NCI-H2107 treated with DMSO at 0.1 percent for 48 hours (cell line): ENCODE measurements around the gene AGPAT3.

Source experiments
- DNase-seq: peaks from one replicate; lab custom pipeline; 2025; ENCODE audit not compliant: unreplicated experiment; lab: John Stamatoyannopoulos, UW

The AGPAT3 gene

DNA sequence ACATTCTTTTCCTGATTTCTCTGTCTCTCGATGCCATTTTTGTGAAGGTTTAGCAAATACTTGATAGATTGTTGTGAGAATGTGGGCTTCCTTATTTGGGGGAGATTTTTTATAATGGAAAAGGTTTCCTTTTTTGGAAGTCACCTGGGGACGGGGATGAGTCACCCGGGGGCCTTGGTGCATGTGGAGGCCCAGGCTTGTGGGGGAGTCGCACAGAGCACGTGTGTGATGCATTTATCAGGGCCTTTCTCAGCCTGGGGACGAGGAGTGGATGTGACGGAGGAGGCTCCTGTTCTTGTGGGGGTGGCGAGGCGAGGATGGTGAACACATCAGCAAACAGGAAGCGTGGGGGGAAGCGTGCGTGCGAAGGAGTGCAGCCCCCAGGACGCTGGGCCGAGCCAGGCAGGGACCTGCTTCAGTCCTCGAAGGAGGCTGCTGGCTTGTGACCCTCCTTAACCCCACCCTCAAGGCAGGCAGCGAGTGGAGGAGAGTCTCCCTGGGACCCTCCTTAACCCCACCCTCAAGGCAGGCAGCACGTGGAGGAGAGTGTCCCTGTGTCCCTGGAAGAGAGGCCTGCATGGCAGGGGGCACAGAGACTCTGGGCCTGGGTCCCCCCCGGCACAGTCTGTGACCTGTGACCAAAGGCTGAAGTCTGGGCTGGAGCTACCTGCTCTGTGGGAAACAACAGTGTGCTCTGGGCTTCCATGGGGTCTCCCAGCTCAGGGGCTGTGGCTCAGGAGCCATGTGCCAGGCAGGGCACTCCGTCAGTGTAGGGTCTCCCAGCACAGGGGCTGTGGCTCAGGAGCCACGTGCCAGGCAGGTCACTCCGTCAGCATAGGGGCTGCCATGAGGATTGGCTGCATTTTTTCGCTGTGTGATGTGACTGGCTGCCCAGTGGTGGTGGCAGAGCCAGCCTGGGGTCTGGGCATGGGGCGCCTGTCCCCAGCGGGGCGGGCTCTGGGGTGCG lies 57.2 kb downstream of the AGPAT3 start:
- no peak for DNase-seq

DNA sequence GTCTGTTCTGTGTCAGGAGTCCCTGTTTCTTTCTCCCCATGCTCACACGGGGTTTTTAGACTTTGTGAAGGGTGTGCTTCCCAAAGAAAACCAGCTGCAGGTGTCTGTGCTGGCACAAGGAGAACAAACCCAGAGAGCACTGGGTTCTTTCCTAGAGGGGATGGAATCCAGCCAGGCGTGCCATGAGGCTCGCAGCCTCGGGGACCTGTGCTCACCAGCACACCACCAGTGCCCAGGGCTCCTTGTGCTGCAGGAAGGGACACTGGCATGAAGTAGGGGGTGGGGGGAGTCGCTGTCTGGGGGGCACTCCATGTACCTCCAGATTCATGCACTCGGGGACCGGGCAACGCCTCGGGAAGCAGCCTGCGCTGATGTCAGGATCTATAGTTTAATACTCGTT lies 57.9 kb downstream of the AGPAT3 start:
- DNase-seq: no peak

DNA sequence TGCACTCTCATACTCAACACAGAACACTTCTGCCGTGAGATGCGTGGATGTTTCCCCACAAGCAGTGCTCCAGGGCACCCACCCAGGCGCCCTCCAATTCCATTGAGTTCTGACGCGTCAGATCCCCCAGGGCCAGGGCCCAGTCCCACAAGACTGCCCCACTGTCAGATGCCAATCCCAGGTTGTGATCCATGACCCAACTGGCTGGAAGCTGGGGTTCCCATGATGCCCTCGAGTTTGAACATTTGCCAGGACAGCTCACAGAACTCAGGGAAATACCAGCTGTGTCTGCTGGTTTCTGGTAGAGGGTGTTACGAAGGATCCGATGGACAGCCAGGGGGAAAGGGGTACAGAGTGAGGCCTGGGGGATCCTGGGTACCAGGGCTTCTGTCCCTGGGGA lies 58.4 kb downstream of the AGPAT3 start:
- no peak for DNase-seq

DNA sequence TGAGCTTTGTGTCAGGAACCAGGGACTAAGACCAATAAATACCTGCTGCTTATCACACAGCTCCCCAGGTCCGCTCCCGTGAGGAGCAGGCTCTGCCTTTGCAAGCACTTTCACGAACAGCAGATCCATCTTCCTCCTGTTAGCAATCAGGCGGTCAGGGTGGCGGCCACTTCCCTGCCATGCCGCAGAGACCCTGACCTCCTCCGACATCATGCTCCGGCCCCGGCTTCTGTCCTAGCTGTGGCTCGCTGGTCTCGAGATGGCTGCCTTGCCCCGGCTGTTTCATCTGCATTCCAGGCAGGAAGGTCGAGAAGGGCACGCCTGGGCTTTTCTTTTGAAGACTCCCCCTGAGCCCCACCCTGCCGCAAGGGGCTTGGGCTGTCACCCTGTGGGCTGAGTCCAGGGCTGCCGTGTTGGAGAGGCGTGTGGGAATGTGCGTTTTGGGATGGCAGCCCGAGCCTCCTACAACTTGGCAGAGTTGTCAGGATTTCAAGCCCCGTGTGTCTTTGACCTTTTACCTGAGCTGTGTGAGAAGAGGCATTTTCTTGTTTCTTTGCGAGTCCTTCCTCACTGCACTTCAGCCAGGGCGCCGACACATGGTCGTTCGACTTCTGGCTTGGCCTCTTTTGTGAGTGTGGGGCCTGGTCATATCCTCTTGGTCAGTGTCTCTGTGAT lies 59.5 kb downstream of the AGPAT3 start:
- DNase-seq: no peak

DNA sequence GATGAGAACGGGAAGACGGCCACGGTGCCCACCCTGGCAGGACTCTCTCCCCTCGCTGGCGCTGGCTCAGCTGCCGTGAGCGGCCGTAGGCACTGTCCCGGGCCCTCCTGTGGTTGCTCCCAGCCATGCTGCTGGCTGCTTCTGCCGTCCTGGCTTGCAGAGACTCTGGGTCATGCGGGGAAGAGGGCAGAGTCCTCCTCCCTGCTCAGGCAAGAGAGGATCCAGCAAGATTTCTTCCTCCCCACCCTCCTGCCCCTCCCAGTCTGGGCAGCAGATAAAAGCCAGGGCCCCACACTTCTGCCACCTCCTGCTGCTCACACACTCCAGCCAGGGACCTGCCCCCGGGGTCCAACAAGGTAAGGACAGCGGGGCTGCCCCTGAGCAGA lies 60.1 kb downstream of the AGPAT3 start:
- no peak for DNase-seq

DNA sequence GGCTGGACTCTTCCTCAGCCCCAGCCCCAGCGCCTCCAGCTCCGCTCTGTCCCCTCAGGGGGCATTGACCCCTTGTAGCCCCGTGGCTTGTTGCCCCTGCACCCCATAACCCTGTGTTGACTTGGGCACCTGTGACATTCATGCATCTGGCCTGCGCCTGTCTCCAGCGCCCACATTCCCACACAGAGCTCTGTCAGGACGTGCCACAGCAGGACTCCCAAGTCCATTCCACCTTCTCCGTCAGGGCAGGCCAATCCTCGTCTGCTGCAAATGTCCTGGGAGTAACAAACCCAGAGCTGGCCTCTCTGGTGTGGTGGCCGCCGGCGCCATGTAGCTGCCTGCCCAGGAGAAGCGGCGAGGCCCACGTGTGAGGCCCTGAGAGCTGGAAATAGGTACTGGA lies 60.6 kb downstream of the AGPAT3 start:
- DNase-seq: no peak

DNA sequence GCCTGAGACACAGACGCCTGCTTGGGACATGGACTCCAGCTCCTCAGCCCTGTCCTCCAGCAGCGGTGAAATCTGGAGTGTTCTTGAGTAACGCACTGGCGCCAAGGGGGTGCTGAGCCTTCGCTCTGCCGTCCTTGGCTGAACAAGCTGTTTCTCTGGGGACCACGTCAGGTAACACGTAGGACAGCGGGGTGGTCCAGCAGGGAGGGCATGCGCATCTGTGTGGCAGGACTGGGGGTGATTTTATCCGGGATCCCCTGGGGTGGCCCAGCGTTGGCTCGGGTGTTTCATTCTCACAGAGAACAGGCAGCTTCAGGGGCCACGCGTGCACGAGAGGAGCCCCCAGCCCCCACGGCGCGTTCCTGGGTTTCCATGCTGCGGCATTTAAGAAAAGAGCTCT lies 61.2 kb downstream of the AGPAT3 start:
- DNase-seq: no peak

DNA sequence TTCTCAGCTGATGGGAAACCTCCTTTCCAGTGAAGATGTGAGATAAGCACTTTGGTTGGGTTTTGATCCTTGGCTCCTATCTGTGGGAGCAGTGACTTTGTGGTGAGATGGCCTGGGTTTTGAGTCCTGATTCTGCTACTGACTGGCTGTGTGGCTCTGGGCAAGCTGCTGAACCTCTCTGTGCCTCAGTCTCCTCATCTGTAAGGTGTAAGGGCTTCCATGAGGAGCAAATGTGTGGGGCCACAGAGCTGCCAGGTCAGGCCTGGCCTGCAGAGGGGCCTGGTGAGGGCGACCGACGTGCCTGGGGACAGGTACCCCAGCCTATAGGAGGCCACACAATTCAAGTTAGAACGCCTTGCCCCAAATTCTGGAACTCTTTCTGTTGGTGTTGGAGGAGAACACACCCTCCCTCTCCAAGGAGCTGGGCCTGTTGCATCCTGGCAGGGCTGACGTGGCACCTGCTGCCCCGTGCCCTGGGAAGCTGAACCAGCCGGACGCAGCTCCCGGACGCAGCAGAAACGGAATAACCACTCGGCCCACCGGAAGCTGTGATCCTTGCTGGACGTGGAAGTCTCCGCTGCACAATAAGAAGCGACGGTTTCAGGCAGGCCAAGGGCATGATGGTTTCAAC lies 62.7 kb downstream of the AGPAT3 start:
- no peak for DNase-seq

DNA sequence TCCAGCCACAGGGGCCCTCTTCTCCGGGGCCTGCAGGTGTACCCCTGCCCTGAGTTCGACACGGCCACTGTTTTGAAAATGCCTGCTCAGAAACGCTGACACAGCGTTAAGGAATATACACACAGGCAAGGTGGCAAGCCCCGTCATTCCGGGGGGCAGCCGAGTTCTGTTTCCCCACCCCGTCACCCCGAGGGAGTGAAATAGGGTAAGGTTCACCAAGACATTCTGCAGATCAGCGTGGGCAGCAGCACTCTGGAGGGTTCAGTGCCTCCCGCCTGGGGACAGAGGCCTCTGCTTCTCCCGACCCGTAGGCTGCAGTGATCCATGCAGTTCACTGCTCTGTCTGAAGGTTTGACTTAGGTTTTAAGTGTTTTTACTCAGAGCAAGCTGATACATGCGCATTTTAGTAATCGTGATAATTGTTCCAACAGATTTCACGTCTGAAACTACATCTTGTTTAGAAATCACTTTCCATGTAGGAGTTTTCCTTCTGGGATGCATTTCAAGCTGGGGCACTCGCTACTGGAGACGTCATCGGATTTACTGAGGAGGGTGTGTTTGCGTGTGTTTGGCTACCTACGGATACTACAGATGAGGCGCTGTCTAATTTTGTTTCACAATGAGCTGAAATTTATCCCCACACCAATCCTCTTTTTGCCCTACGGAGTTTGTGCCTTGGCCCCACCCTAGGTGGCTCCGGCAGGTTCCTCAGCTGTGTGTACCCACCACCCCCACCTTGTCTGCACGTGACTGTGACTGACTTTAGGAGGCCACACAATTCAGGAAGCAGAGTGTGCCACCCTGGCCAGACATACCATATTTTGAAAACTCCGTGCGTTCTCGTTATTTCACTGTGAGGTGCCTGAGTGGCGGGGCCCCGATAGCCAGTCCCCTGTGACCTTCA lies 63.5 kb downstream of the AGPAT3 start:
- DNase-seq: no peak

DNA sequence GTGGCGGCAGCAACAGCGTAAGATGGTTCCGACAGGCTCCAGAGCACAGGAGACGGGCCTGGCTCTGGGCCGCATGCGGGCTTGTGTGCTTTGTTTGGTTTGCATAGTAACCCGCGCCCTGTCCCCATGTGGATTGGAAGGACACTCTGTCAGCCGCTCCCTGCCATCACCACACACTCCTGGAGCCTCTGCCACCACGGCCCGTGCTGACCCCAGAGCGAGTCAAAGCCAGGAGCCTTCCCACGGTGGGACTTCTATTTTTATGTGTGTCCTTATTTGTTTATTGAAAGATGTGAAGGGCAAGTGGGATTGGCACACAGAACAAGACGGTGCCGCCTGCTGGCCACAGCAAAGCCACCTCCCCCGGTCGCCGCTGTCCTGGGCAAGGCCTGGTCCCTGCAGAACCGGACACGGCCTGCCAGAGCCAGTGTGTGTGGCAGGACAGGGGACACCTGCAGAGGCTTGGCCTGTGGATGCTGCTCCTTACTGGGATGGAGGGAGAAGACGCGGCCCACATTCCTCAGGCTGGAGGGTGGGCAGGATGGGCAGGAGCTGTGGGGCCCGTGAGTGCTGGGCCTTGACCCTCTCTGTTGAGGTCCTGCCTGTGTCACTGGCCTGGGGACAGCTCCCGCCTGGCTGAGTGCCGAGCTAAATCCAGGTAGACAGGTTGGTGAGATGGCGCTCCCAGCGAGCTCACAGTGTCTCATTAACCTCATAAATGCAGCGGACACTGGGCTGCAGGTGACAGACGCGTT lies 64.4 kb downstream of the AGPAT3 start:
- no peak for DNase-seq

DNA sequence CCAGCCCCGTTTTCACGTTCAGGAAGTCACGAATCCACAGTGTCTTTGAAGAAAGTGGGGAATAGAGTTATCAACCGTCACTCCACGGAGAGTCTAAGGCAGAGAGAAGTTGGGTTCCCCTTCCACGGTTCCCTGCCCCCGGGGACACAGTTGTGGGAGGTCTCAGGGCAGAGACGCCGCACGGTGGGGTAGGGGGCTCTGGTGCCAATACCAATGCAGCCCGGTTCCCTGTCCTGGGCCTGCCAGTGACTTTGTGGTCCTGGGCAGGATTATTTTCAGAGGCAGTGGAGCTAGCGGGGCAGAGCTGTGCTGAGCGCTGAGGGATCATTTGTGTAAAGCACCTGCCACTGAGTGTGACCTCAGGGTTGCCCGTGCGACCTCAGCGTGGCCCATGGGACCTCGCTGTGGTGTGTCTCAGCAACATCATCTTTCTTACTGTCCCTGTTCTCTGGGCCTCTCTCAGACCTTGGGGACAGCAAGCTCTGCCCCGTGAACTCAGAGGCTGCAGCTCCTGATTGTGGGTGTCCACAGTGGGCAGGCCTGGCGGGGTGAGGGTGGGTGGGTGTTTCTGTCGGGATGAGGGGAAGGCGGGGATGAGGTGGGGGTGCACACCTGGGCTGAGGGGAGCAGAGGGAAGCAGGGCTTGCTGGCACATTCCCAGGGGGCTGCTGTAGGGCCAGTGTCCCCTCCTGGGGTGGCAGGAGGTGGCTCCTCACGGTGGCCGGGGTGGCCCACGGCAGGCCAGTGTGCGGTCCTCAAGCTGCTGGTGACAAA lies 65.2 kb downstream of the AGPAT3 start:
- DNase-seq: no peak

DNA sequence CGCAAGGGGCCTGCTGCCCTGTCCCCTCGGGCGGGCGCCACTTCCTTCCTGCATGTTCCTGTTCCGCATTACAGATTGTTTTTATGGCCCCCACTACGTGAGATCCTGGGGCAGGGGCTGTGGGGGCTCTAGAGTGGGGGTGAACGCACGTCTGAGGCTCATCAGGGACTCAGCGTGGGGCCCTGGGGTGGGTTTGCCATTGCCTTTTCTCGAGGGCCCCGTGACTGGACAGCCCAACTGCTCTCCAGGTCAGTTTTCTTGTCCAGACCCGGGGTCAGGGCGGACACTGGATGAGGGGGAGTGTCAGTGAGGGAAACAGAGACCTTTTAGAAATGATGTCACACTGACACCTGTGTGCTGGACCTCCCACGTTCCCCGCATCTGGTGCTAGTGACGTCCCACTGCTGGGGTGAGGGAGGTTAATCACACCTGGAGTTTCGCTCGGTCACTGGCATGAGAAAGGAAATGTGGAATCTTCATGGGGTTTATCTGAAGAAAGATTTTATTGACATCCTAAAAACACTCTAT lies 65.9 kb downstream of the AGPAT3 start:
- DNase-seq: no peak

DNA sequence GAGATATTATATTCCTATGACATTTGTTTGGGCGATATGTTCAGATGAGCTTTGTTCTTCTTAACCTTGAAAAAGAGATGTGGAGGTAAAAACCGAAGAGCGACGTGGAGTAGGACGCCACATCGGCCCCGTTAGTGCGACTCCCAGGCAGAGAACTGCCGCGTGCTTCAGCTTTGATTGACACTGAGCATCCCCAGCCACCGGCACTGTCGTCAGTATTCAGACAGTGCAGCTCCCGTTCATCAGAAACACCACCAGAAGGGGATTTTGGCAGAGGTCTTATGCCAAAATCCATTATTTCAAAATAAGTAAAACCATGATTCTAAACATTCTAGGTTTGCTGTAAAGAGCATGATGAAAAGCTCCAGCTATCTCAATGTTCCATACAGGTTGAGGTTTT lies 66.5 kb downstream of the AGPAT3 start:
- no peak for DNase-seq

DNA sequence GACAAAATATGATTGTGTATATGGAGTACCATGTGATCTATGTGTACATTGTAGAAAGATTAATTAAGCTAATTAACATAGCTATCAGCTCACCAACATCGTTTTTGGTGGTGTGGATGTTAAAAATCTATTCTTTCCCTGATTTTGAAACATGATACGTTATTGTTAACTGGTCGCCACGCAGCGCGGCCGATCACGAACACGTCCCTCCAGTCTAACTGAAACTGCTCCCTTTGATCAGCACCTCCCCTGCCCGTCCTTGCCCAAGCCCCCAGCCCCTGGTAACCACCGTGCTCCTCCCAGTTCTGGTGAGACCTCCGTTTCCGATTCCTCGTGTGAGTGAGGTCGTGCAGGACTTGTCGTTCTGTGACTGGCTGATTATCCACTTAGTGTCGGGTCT lies 67.0 kb downstream of the AGPAT3 start:
- no peak for DNase-seq

DNA sequence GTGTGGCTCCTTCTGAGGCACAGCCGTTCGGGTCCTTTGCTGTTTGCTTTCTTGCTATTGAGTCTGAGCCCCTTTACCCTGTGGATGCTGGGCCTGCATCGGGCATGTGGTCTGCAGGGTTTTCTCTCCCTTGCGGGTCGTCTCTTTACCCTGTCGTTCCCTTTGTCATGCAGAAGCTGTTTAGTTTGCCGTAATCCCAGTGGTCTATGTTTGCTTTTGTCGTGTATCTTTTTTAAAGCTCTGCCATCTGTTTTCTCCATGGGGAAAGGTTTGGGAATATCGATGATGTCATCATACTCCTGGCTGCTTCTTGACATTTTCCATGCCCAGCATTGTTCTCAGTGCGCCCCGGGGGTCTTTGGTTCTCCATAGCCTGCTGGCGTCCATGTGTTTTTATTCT lies 68.2 kb downstream of the AGPAT3 start:
- no peak for DNase-seq

DNA sequence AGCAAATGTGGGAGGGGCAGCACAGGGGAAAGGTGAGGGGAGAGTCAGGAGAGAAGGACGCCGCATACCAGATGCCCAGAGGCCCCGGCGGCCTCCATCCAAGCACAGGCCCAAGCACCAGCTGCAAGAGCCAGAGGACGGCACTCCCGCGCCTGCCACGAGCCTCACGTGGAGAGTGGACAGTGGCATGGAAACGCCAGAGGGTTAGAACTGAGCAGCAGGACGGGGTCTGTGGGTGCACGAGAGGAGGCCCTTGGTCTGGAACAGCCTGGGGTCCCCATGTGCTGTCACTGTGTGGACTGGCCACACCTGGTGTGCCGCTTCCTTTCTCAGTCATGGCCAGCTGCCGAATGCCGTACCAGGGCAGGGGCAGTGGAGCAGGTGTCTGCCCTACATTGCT lies 68.7 kb downstream of the AGPAT3 start:
- no peak for DNase-seq

DNA sequence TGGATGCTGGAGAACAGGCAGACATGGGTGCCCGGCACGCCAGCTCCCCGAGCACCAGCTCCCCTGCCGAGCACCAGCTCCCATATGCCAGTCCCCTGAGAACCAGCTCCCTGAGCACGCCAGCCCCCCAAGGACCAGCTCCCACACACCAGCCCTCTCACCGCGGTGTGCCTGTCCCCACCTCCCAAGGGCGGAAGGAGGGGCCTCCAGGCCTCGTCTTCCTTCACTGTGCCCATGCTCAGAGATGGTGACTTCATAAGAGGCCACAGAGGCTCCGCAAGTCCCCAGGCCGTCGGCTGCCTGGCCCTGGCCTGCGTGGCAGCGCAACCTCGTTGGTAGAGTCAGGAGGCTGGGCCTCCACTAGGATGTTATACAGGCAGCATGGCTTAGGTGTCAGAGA lies 69.1 kb downstream of the AGPAT3 start:
- no peak for DNase-seq

DNA sequence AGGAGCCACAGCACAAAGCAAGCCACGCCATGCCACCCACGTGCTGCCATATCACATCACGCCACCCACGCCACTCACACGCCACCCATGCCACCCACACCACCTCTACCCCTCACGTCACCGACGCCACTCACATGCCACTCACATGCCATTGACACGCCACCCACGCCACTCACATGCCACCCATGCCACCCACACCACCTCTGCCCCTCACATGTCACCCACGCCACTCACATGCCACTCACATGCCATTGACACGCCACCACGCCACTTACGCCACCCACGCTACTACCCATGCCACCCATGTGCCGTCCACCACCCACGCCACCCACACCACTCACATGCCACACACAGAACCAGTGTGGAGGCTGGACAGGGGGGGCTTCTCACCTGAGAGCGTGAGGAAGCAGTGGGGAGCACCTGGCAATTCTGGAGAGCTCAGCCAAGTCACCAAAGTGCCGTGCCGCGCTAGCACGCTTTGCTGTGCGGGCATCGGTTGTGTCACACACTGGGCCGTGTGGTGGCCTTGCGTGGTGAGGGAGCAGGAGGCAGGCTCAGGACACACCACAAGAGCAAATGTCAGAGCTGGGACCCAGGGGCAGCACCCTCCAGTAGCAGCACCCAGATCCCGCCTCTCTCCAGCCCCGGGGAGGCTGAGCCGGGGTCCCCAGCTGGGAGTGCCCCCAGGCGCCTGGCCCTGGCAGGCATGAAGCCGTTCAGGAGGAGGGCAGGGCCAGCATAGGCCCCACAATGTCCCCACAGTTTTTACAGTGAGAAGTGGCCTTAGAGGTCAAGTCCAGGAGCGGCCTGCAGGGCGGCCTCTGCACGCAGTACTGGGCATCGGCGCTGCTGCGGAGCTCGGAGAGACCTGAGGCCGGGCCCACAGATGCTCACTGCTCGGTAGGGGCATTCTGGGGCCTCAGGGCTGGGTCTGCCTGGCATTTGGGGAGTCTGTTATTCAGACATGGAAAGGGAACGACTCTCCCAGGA lies 70.0 kb downstream of the AGPAT3 start:
- DNase-seq: no peak
